Activated naive CD4-positive, alpha-beta T cell treated with anti-CD3 and anti-CD28 coated beads, Interleukin-2, amount 50 U/mL, for 72 hours (primary cell): ENCODE results near the gene ZDHHC8. TPM values are rescaled to one million over a fixed set of nuclear protein-coding genes. Genes with fewer than 3 reads are reported as not detected.
"Not testable (repeated sequence)": the region's sequence is repeated elsewhere in the genome, so short reads cannot be mapped to it uniquely, and the experiment has no call there.

Source experiments
- ATAC-seq, 2 donors: fragments of 150-1000 bp; cut with Tn5 transposase; 2 replicates each; pipeline ENCODE4 v1.10.0; 2021; ENCODE audit warnings: mild to moderate bottlenecking in 2 of 2, moderate library complexity in 2 of 2
- DNase-seq, 2 donors: peaks; one replicate each; pipeline ENCODE4 v3.0.0; 2021 to 2022; ENCODE audit warnings: low spot score in 2 of 2
- H3K27ac Mint-ChIP-seq, 2 donors: one replicate each; pipeline ENCODE4 v1.8.0; 2022; ENCODE audit warnings: mild to moderate bottlenecking in 2 of 2, mixed read lengths in 2 of 2
- H3K36me3 Mint-ChIP-seq, 2 donors: one replicate each; pipeline ENCODE4 v1.8.0; 2022; ENCODE audit warnings: mixed read lengths in 2 of 2
- H3K9me3 Mint-ChIP-seq, 2 donors: one replicate each; pipeline ENCODE4 v1.8.0; 2022; ENCODE audit warnings: mixed read lengths in 2 of 2
- total RNA-seq, 2 donors: library from RNA; stranded (reverse); gene quantifications; one replicate each; pipeline ENCODE4 v1.2.3, GENCODE V29; 2022

ZDHHC8 gene
- total RNA-seq, 2 donors from 2014 or later: 17.6 to 55.4 TPM

DNA sequence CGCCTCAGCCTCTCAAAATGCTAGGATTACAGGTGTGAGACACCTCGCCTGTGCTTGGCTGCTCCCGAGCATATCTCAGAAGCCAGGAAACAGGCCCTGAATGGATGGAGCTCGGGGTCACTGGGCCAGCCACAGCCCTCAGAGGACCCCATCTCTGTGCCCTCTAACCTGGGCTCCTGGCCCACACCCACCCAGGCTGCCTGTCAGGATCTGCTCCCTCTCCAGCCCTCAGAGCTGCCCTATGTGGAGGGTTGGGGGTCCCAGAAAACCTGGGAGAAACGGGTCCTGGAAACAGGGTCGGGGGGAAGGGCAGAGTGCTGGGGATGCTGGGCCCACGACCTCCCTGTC is 24.4 kb downstream of the ZDHHC8 start:
- no peaks in the 10 kb centered on the region for H3K9me3 Mint-ChIP-seq
- ATAC-seq: no peak
- no peak for DNase-seq
- no peak overlapping the region for H3K27ac Mint-ChIP-seq
- H3K36me3 Mint-ChIP-seq: no peaks in the 10 kb centered on the region

DNA sequence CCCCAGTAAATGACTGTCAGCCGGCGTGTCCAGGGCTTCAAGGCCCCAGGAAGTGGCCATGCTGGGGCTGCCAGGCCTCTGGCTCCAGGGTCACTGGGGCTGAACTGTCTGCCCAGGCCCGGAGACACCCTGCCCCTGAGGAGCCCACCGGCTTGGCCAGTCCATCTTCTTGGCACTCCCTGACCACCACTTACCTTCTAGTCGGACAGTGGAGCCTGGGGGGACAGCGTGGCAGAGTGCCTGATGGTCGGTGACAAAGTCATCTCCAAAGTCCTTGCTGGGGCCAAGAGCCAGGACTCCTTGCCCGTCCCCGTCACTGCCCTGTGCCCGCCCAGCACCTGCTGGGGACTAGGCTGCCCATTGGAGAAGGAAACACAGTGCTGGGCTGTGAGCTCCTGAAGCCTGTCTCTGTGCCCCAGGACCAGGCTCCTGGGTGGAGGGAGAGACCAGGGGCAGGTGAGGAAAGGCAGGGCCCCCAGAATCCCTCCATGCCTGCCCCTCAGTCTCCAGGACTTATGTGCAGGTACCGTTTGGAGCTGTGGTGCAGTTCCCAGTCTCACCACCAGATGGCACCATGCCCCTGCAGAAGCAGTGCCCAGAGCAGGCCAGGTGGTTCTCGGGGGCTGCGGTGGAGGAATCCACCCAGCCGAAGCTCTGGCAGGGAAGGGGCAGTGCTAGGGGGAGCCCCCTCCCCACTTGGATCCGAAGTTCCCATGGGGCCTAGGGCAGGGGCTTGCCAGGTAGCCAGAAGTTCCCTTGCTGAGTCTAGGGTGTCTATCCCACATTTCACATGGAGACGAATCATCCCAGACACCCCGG is 25.2 kb downstream of the ZDHHC8 start:
- Mint-ChIP-seq H3K36me3 (no peaks in the 10 kb centered on the region), H3K9me3 (no peaks in the 10 kb centered on the region), H3K27ac (no peak overlapping the region)
- ATAC-seq (peak; percentile 82 to 89), DNase-seq (peak; percentile 77 to 93)

DNA sequence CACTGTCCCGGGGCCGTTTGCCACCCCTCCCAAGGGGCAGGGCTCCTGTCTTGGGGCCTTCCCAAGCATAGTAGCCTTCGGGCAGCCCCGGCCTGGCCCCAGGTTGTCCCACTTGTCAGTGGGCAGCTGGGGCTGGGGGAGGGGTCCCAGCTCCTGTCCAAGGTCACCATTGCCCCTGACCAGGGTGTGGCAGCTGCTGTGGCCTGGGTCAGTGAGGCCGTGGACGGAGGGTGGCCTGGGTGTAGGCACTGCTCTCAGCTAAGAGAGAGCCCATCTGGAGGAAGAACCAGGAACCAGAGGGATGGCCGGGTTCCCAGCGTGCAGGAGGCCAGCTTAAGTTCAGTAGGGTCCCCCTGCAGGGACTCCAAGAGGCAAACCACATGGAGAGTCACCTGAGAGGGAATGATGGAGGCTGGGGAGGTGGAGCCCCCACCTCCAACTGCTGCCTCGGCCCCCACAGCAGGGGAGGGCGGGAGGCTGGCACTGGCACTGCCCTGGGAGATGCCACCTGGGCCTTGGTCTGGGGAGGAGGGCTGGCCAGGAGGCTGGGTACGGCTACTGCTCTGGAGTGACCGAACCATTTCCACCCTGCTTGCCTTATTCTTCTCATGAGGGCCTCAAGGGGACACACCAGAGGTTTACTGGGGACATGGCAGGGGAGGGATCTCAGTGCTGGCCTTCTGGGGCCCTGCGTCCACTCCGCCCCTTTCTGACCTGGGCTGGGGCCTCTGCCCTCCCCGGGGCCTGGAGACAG is 26.0 kb downstream of the ZDHHC8 start:
- Mint-ChIP-seq H3K27ac (no peak overlapping the region), H3K9me3 (no peaks in the 10 kb centered on the region), H3K36me3 (no peaks in the 10 kb centered on the region)
- DNase-seq (no peak), ATAC-seq (peak in 1 of 2 donors; percentile 7)

DNA sequence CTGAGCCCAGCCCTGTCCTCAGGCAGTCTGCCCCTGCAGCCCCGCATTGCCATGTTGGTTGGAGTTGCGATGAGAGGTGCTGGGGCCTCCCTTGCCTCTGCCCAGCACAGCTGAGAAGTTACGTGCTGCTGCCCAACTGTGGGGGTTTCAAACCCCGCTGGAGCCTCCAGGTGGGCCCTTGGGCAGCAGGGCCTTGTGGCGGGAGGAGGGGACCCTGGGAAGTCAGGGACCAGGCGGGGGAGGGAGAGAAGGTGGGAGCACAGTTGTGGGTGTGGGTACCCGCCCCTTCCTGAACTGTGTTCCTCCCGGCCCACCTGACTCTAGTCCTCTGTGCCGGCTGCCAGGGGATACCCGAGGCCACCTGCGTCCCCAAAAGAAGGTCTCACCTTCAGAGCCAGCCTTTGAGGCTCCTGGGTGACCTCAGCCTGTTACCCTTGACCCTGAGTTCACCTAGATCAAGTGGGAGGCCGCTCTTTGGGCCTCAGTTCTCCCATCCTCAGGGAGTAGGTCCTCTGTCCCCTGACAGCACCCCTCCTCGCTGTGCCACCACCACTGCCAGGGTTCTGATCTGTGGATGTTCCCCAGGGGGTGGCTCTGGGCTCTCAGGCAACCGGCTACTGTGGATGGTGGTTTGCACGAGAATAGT is 26.9 kb downstream of the ZDHHC8 start:
- ATAC-seq: no peak
- Mint-ChIP-seq H3K27ac (no peak overlapping the region), H3K9me3 (no peaks in the 10 kb centered on the region), H3K36me3 (no peaks in the 10 kb centered on the region)
- DNase-seq: no peak

DNA sequence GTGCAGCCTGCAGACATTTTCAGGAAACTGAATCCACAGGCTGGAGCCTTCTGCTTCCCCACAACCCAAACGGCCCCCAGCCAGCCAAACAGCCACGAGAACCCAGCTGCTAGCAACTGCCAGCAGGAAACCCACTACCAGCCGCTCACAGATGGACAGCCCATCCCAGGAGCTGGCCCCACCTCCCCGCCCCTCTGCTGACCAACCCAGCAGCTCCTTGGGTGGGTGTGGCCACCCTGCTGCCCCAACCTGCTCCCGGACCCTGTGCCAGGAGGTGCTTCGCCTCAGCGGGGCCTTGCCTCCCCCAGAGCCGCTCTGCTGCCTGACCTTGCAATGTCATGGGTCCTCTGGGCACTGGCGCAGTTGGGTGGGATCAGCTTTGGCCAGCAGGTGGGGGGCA is 27.5 kb downstream of the ZDHHC8 start:
- Mint-ChIP-seq H3K36me3 (no peaks in the 10 kb centered on the region), H3K9me3 (peaks cover 0 to under 1% of the 10 kb centered on the region in 2 donors), H3K27ac (no peak overlapping the region)
- no peak for ATAC-seq
- DNase-seq: no peak

DNA sequence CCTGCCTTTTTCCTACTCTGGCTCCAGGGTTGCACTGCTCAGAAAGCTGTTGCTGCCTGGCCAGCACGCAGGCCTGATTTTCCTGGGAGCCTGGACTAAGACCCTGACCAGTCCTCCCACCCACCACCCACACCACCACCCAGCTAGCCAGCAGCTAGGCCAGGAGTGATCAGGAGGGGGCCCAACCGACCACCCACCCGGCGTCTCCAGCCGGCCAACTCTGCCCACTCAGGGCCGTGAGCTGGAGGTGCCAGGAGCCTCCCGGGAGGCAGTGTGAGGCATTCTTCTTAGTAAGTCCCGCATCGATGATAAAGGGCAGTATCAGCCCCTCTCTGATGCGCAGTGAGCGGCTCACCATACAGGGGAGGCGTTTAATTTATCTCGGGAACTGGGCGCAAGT is 27.9 kb downstream of the ZDHHC8 start:
- H3K36me3 Mint-ChIP-seq, H3K27ac Mint-ChIP-seq, ATAC-seq, H3K9me3 Mint-ChIP-seq, DNase-seq: not testable (repeated sequence)

DNA sequence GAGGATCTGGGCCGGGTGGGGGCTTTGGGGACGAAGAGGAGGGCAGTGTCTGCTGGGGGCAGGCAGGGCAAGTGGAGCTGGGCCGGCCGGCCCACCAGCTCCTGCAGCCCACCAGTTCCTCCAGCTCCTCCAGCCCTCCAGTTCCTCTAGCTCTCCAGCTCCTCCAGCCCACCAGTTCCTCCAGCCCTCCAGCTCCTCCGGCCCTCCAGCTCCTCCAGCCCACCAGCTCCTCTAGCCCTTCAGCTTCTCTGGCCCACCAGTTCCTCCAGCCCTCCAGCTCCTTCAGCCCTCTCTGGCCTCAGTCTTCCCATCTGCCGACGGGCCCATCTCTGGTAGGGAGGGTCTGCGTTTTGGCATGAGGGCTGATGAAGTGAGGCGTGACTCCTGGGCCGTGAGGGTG is 28.4 kb downstream of the ZDHHC8 start:
- DNase-seq: no peak
- Mint-ChIP-seq H3K9me3 (peaks cover 0 to 5% of the 10 kb centered on the region in 2 donors), H3K36me3 (no peaks in the 10 kb centered on the region), H3K27ac (peak overlapping the region in 1 of 2 donors; percentile 36)
- no peak for ATAC-seq

DNA sequence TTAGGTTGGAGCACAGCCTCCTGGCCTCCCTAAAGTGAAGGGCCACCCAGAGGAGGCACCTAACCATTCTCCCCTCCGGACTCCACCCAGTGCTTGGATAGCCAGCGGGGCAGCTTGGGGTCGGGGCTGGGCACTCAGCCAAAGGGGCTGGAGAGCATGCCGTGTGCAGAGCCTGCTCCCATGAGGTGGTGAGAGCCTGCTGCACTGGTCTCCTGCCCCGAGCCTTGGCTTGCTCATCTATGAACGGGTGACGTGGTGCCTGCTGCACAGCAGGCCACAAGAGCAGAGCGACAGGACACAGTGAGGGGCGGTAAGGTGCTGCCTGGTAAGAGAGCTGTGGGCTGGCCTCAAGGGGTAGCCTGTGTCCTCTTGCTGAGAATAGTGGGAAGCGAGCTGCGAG is 33.3 kb downstream of the ZDHHC8 start:
- ATAC-seq: no peak
- Mint-ChIP-seq H3K36me3 (no peaks in the 10 kb centered on the region), H3K9me3 (peaks cover 0 to 5% of the 10 kb centered on the region in 2 donors), H3K27ac (no peak overlapping the region)
- DNase-seq: no peak

DNA sequence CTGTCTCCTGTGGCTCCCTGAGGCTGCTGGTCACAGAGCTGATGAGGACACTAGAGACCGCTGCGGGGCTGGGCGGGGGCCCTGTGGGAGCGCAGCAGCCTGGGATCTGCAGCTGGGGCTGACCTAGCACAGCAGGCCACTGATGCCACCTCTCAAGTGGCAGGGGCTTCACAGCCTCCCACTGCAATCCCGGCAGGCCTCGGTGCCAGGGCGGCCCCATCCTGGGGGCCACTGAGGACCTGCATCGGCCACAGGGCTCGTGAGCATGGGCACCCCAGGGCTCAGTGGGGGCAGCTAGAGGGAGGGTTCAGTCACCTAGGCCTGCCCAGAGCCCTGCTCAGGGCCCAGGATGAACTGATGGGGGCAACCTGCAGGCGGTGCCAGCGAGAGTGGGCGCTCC is 33.8 kb downstream of the ZDHHC8 start:
- ATAC-seq (no peak), DNase-seq (no peak)
- no peaks in the 10 kb centered on the region for H3K36me3 Mint-ChIP-seq
- H3K27ac Mint-ChIP-seq: no peak overlapping the region
- peaks cover 0 to 5% of the 10 kb centered on the region in 2 donors for H3K9me3 Mint-ChIP-seq

DNA sequence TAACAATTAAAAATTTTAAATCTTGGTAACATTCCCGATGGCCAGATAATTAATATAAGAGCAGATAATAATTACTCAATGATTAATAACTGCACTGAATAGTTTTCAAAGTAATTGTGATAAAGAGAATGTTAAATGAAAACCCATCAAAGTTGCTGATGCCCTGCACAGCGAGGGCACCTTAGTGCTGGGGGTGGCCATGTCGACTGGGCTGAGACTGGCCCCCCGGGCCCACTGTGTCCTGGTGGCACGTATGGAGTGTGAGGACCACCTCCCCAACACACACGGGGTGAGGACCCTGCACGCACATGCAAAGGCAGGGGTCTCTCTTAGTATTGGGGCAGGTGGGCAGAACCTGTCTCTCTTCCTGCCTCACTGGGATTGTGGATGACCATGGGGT is 34.3 kb downstream of the ZDHHC8 start:
- Mint-ChIP-seq H3K9me3 (peaks cover 0 to 5% of the 10 kb centered on the region in 2 donors), H3K27ac (no peak overlapping the region), H3K36me3 (no peaks in the 10 kb centered on the region)
- DNase-seq: no peak
- ATAC-seq: no peak

DNA sequence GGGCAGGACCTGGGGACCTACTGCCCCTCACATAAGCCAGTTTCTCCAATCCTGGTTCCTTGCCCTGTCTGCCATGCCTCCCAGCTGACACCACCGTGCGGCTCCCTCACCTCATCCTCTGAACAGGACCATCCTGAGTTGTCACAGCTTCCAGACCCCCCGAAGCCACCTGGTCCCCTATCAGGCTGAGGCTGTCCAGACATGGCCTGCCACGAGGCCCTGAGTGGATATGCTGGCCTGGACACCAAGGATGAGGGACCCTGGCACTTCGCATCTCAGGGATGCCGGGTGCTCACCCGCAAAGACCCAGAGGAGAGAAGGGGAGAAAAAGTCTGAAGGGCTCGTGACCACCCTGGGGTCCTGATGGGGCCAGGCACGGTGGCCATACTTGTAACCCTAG is 35.1 kb downstream of the ZDHHC8 start:
- ATAC-seq: no peak
- Mint-ChIP-seq H3K9me3 (peaks cover 0 to 5% of the 10 kb centered on the region in 2 donors), H3K36me3 (no peaks in the 10 kb centered on the region), H3K27ac (no peak overlapping the region)
- no peak for DNase-seq

DNA sequence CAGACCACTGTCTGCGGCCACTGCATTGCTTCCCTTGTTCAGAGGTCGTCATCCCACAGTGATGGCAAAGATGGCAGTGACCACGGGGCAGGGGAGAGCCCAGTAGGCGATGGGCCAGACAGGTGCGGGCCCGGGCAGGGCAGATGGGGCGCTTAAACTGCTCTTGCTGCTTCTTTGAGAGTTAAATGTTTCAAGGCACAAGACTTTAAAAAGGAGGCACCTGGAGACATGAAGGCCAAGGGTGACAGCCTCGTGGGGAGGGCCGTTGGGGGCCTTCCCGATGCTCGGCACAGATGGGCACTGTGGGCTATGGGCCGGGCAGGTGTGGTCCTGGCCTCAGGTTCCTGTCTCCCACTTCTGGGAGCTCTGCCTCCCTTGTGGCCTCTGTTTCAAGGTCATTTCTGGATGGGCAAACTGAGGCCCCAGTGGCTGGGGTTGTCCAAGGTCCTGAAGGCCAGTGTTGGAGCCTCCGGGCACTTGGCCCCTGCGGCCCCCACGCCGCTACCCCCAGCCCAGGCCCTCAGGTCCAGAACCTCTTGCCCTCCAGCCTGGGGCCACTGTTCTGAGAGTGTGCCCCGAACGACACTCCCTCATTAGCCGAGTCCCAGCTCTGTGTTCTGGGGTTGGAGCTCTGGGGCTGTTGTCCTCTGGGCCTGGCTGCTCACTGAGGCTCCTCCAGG is 36.2 kb downstream of the ZDHHC8 start:
- H3K36me3 Mint-ChIP-seq: no peaks in the 10 kb centered on the region
- no peak for ATAC-seq
- DNase-seq: no peak
- H3K27ac Mint-ChIP-seq: no peak overlapping the region
- H3K9me3 Mint-ChIP-seq: peaks cover 0 to 5% of the 10 kb centered on the region in 2 donors

DNA sequence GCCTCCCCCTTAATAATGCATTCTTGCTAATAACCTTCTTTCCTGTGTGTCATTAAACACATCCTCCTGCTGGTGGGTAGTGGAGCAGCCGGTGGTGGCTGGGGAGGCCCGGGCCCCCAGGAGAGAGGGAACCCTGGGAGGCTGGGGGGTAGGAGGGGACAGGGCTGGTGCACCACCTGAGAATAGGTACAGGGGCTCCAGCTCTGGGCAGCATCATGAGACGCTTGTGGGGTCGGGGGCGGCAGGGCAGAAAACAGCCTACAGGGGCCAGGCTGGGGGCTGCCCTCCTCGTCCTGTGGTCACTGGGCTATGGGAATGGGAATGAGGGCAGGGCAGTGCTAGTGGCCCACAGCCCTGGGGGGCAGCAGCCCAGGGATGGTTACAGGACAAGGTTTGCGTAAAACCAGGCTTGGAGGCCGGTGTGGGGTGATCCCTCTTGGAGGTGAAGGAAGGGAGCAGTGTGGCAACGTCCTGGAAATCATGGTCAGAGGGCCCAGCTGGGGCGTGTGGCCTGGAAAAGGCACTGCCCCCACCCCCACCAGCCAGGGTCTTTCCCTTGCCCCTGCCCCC is 37.7 kb downstream of the ZDHHC8 start:
- Mint-ChIP-seq H3K27ac (no peak overlapping the region), H3K9me3 (peaks cover 0 to 2% of the 10 kb centered on the region in 2 donors), H3K36me3 (no peaks in the 10 kb centered on the region)
- DNase-seq (no peak), ATAC-seq (no peak)

DNA sequence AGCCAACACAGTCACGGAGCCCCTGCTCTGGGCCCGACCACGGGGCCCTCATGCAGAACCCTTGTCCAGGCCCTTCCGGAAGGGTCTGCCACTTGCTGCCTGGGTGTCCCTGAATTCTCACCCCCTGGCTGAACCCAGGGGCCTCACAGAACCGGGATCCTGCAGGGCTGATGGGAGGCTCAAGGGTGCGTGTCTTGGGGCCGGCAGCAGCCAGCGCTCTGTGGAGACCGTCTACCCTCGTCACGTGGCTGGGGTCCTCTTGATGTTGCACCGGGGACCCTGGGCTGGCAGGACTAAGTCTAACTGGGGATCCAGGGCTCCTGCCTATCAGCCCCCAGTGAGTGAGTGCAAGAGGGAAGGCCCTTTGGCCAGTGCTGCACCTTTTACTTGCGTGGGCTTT is 38.6 kb downstream of the ZDHHC8 start:
- H3K27ac Mint-ChIP-seq: peak overlapping the region in 1 of 2 donors; percentile 85
- no peaks in the 10 kb centered on the region for H3K36me3 Mint-ChIP-seq
- no peak for DNase-seq
- H3K9me3 Mint-ChIP-seq: no peaks in the 10 kb centered on the region
- no peak for ATAC-seq

DNA sequence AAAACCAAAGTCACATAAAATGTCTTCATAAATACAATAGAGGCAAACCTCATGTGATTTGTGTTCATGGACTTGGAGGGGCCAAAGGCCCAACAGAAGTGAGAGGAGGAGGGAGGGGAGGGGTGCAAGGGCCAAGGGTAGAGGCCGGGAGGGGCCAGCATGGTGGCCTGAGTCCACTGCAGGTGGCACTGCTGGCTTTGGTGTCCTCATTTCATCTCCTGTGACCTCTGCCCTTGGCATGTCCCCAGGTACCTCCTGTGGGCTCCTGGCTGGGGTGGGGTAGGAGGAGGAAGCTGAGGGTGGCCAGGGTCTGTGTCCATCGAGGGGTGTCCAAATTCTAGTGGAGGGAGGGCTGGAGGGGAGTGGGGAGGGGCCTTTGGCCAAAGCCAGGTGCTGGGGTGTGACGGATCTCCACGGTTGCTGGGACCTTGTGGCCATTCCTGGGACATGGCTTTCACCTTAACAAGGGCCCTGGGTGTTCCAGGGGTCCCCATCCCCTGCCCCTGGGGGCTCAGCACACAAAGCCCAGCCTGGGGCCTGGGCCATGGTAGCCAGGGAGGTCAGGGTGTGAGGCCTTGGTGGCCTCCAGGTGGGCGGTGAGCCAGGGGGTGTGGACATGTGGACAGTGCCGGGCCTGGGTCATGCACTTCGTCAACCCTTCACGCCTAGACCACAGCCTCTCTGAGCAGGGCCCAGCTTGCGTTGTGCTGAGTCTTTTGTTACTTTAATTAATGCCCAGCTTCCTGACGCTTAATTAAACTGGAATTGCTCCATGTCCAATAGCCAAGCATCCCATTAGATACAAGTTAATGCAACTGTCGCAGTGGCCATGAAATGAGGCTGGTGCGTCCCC is 39.9 kb downstream of the ZDHHC8 start:
- Mint-ChIP-seq H3K27ac (no peak overlapping the region), H3K9me3 (no peaks in the 10 kb centered on the region), H3K36me3 (no peaks in the 10 kb centered on the region)
- DNase-seq (no peak), ATAC-seq (no peak)

DNA sequence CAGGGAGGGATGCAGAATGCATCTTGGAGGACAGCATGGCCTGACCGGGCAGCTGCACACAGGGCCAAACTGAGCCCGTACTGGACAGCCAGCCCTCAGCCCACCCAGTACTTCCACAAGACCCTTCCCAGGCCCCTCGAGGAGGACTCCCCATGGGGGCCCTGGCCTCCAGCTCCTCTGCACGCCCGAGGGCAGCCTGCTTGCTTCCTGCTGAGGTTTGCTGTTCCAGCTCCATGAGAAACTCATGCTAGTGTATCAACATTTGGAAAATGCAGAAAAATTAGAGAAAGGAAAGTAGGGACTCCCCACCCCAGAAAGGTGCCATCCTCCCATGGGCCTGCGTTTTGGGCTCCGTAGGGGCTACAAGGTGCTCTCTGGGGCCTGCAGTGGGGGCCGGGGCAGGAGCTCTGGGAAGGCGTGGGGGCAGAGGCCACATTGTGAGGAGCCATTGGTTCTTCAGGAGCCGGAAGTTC is 40.6 kb downstream of the ZDHHC8 start:
- ATAC-seq: no peak

More for the DNA sequence above, 40.6 kb downstream of the ZDHHC8 start:
- no peaks in the 10 kb centered on the region for H3K9me3 Mint-ChIP-seq
- H3K27ac Mint-ChIP-seq: no peak overlapping the region
- no peak for DNase-seq
- no peaks in the 10 kb centered on the region for H3K36me3 Mint-ChIP-seq
